HG03097 (cell line): ENCODE results near the gene OPA1.
"Not testable (repeated sequence)": the region's sequence is repeated elsewhere in the genome, so short reads cannot be mapped to it uniquely, and the experiment has no call there.

Experiments
- ATAC-seq: cut with Tn5 transposase; IDR thresholded peaks from one replicate; pipeline ENCODE4 v1.9.1; 2021; ENCODE audit not compliant: unreplicated experiment, low FRiP score

Gene OPA1

DNA sequence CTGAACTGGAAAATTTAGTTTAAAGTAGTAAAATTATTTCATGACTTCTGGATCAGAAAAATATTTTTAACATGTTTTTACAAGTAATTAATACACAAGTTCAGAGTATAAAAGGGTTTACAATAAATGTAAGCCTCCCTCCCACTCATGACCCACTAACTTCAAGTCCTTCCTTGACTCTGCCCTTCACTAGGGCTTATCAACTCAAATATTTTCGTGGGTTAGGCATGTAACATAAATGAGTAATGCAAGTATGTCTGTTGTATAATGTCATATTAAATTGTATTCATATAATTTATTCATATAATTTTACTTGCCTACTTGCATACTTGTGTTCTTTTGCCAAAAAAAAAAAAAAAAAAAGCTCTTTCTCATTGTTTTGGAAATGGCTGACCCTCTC lies 3.4 kb upstream of the OPA1 start:
- ATAC-seq, result no peak

GRCh38 chr3:193590088-193590856 lies 2.7 kb upstream of the OPA1 start:
- ATAC-seq, result no peak

GRCh38 chr3:193593668-193594030 lies 641 bp downstream of the OPA1 start:
- ATAC-seq, result no peak

- ATAC-seq, result no peak
Observed at GRCh38 chr3:193594946-193595689, 2.1 kb downstream of the OPA1 start.

DNA sequence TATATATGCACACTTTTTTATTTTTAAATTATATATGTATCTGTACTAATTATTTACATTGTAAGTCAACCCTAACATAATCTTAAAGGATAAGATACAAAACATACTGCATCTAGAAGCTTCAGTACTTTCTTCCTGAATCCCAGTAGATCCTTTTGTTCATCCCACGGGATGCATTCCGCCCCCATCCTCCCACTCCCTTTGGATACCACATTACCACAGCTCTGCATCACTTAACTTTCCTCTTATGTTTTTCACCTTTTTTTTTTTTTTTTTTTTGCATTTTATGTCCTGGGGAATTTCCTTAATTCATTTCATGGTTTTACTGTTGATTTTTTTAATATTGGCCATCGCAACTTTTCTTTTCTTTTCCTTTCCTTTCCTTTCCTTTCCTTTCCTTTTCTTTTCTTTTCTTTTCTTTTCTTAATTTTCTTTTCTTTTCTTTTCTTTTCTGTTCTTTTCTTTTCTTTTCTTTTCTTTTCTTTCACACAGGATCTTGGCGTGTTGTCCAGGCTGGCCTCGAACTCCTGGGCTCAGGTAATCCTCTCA lies 3.0 kb downstream of the OPA1 start:
- no peak for ATAC-seq

DNA sequence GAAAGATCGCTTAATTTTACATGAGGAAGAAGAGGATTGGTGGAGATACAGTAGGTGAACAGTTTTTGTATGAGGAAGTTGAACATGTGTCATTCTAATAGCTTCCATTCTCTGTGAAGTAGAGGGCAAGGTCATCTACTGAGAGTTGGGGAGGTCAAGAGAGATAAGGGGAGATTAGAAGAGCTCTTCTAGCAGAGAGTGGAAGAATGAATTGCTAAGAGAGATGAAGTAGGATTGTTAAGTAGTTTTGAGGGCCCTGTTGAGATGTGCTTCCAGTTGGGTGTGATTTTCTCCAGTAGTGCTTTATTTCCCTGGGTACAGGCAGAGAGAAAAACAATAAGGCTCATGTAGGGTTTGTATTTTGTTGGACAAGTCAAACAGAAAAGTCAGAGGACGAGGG lies 5.2 kb downstream of the OPA1 start:
- ATAC-seq, result no peak

DNA sequence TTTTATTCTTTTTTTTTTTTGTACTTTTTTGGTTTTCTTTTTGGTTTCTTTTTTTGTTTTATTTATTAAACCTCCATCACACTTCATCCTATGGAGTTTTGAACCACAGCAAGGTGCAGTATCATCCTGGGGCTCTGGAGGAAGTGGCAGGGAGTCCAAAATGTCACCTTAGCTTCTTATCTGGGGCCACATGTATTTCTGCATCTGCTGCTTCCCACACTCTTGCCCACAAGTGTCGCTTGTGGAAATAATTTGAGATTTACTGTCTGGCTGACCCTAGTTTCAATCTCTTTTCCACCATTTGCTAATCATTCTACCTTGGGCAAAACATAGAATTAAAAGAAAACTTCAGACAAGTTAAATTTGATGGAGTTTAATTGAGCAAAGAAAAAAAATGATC lies 6.4 kb downstream of the OPA1 start:
- no peak for ATAC-seq

DNA sequence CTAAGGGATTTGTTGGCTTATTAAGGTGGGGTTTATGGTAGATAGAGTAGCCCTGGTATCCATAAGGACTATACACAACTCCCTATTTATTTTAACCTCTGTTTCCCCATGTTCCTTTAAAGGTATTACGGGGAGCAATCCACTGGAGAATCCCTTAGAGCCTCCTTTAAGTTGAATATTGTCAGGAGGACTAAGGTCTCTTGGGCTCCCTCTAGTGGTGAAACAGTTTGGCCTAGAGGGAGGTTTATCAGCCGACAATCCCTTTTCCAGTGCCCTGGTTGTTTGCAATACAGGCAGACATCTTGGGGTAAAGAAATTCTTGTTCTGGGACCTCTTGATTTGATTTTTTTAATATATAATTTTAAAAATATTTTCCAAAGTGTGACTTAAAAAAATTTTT lies 12.9 kb downstream of the OPA1 start:
- ATAC-seq, result no peak

GRCh38 chr3:193606892-193607291 lies 13.9 kb downstream of the OPA1 start:
- ATAC-seq, result not testable (repeated sequence)

DNA sequence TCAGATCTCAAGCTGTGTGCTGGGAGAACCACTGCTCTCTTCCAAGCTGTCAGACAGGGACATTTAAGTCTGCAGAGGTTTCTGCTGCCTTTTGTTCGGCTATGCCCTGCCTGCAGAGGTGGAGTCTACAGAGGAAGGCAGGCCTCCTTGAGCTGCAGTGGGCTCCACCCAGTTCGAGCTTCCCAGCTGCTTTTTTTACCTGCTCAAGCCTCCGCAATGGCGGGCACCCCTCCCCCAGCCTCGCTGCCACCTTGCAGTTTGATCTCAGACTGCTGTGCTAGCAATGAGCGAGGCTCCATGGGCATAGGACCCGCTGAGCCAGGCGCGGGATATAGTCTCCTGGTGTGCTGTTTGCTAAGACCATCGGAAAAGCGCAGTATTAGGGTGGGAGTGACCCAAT lies 17.5 kb downstream of the OPA1 start:
- not testable (repeated sequence) for ATAC-seq

DNA sequence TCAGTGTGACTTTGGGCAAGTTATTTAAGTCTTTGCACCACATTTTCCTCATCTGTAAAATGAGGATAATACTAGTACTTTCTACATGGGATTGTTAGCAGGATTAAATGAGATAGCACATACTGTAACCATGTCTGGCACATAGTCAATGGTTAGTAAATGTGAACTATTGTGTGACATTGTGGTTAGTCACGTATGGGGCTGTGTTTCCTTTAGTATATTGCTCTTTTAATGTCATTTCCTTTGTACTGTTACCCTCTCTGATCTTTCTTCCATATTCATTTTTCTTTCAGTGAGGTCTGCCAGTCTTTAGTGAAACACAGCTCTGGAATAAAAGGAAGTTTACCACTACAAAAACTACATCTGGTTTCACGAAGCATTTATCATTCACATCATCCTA lies 21.4 kb downstream of the OPA1 start:
- no peak for ATAC-seq

GRCh38 chr3:193617628-193618027 lies 24.6 kb downstream of the OPA1 start:
- no peak for ATAC-seq

DNA sequence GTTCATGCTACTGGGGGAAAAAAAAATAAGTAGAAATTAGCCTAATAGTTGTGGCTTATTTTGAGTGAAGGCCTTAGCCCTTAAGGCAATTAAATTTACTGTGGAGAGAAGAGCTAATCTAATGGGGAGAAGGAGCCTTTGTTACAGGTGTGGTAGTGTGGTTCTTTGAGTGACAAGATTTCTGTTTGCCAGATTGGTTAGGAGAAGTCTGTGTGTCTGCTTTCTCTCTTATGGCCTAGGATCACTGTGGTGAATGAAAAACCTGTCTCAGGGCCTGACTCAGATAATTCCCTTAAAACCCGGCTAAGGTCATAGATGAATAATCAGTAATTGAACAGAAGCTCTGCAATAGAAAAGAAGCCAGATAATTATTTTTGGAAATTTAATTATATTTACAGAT lies 27.0 kb downstream of the OPA1 start:
- ATAC-seq, result no peak

- peak; percentile 56 for ATAC-seq
Observed at GRCh38 chr3:193620650-193621049, 27.6 kb downstream of the OPA1 start.

- no peak for ATAC-seq
Observed at GRCh38 chr3:193621127-193621526, 28.1 kb downstream of the OPA1 start.

DNA sequence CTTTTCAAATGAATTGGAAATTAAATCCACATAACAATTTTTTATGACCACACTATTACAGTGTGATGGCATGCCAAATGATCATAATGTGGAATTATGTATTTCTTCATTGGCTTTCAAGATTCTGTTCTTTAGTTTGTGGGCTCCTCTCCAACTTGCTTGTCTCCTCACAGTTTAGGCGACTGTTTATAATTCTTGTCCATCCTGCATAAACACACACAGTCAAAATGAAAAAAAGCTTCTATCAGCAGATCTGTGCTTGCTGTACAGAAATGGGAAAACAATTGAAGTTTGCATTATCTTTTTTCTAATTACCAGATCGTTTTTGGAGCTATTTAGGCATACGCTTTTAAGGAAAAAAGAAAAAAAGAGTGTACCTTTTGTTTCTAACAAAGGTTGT lies 37.0 kb downstream of the OPA1 start:
- ATAC-seq, result no peak

- ATAC-seq, result no peak
Observed at GRCh38 chr3:193637831-193638230, 44.8 kb downstream of the OPA1 start.

- ATAC-seq, result no peak
Observed at GRCh38 chr3:193638833-193639232, 45.8 kb downstream of the OPA1 start.

DNA sequence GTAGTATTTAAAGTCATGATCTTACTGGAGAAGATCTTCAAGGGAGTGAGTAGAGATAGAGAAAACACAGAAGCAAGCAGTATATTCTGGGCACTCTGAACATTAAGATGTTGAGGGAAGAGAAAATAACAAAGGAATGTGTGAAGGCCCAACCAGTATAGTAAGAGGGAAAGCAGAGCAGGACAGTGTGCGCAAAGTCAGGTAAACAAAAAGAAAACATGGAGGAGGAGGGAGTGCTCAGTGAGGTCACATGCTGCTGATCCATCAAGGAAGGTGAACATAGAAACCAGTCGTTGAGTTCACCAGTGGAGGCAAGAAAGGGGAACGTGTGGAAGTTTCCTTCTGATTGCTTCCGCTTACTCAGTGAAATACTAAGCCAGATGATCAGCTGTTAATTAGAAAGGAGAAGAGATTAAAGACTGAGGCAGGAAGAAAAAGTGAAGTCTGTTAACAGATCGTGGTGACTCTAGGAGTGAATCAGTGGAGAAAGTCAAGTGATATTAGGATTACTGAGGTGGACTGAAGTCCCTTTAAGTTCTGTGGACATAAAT lies 47.2 kb downstream of the OPA1 start:
- ATAC-seq, result no peak

DNA sequence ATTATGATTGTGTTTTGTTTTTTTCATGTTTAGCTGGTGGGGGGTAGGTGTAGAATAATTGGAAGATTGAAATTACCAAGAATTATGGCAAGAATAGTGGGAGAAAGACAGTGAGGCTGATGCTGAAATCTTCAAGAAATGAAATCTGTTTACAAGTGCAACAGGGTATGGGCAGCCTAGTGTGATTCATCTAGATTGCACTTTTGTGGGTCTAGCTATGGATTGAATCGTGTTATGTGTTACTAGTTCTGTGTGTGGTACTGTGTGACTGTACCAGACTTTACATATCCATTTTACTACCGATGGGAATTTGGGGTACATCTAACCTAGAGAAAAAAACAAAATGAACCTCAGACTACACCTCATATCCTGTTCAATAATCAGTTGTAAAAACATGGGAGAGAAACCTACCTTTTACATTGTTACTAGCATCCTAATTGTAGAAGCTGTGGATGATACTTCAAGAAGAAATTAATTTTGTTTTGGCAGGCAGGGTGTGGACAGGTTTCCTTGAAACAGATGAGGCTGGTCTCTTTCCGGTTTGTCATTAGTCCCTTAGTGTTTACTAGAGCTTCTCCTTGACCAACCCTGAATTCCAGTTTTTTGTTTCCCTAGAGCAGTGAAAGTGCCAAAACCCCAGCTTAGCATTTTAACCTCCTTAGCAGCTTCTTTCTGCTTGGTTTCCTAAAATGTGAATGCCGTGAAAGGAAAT lies 47.9 kb downstream of the OPA1 start:
- ATAC-seq, result no peak

- no peak for ATAC-seq
Observed at GRCh38 chr3:193641440-193641775, 48.4 kb downstream of the OPA1 start.
